ENCODE results near the gene POR.
"Not testable (repeated sequence)": the region's sequence is repeated elsewhere in the genome, so short reads cannot be mapped to it uniquely, and the experiment has no call there.

Gene POR

GRCh38 chr7:75914655-75915415 is at the start of gene POR:
Gene POR (plus strand): TSS chr7:75915155. CDS start chr7:75954002, 38,847 bp downstream.
- Mint-ChIP-seq H3K9me3 (no peaks in the 10 kb centered on the region), H3K4me1 (peaks cover 14% of the 10 kb centered on the region), H3K36me3 (peaks cover 13% of the 10 kb centered on the region), H3K27ac (peak within 1 kb of the TSS; percentile 83), H3K4me3 (peak within 1 kb of the TSS; percentile 81)
- peak; percentile 99 to 100 for DNase-seq (ENCODE audit: low spot score in 2 of 2)
- peak; percentile 94 for ATAC-seq

GRCh38 chr7:75866114-75866488 is 48.9 kb upstream of the POR start:
- H3K4me1 Mint-ChIP-seq = peaks cover 25% of the 10 kb centered on the region
- no peaks in the 10 kb centered on the region for H3K9me3 Mint-ChIP-seq
- H3K27ac Mint-ChIP-seq = no peak overlapping the region
- no peak for DNase-seq (ENCODE audit: low spot score in 2 of 2)
- no peaks in the 10 kb centered on the region for H3K36me3 Mint-ChIP-seq
- H3K4me3 Mint-ChIP-seq = no peak overlapping the region
- ATAC-seq = peak; percentile 27

- H3K36me3 Mint-ChIP-seq = no peaks in the 10 kb centered on the region
- no peak overlapping the region for H3K27ac Mint-ChIP-seq
- peaks cover 25% of the 10 kb centered on the region for H3K4me1 Mint-ChIP-seq
- H3K4me3 Mint-ChIP-seq = no peak overlapping the region
- ATAC-seq = peak; percentile 79
- peak; percentile 19 to 63 for DNase-seq (ENCODE audit: low spot score in 2 of 2)
- no peaks in the 10 kb centered on the region for H3K9me3 Mint-ChIP-seq
Measured at GRCh38 chr7:75866489-75867389, 48.2 kb upstream of the POR start.

- Mint-ChIP-seq H3K4me1 (peaks cover 30% of the 10 kb centered on the region), H3K4me3 (no peak overlapping the region), H3K9me3 (no peaks in the 10 kb centered on the region), H3K36me3 (no peaks in the 10 kb centered on the region), H3K27ac (no peak overlapping the region)
- no peak for DNase-seq (ENCODE audit: low spot score in 2 of 2)
- no peak for ATAC-seq
Measured at GRCh38 chr7:75867390-75867717, 47.6 kb upstream of the POR start.

GRCh38 chr7:75868153-75868552 is 46.8 kb upstream of the POR start:
- H3K4me3 Mint-ChIP-seq = no peak overlapping the region
- no peak overlapping the region for H3K27ac Mint-ChIP-seq
- no peaks in the 10 kb centered on the region for H3K9me3 Mint-ChIP-seq
- peaks cover 30% of the 10 kb centered on the region for H3K4me1 Mint-ChIP-seq
- ATAC-seq = no peak
- DNase-seq (ENCODE audit: low spot score in 2 of 2) = no peak
- no peaks in the 10 kb centered on the region for H3K36me3 Mint-ChIP-seq

GRCh38 chr7:75869776-75870379 is 45.1 kb upstream of the POR start:
- H3K4me3 Mint-ChIP-seq = no peak overlapping the region
- ATAC-seq (peak; percentile 71), DNase-seq (ENCODE audit: low spot score in 2 of 2) (no peak)
- peaks cover 30% of the 10 kb centered on the region for H3K4me1 Mint-ChIP-seq
- H3K36me3 Mint-ChIP-seq = no peaks in the 10 kb centered on the region
- H3K27ac Mint-ChIP-seq = no peak overlapping the region
- H3K9me3 Mint-ChIP-seq = no peaks in the 10 kb centered on the region

GRCh38 chr7:75870557-75871161 is 44.3 kb upstream of the POR start:
- Mint-ChIP-seq H3K4me3 (peak overlapping the region; percentile 44), H3K9me3 (no peaks in the 10 kb centered on the region), H3K27ac (no peak overlapping the region), H3K36me3 (no peaks in the 10 kb centered on the region), H3K4me1 (peaks cover 30% of the 10 kb centered on the region)
- no peak for DNase-seq (ENCODE audit: low spot score in 2 of 2)
- peak; percentile 29 for ATAC-seq

GRCh38 chr7:75872073-75872782 is 42.7 kb upstream of the POR start:
- ATAC-seq (no peak), DNase-seq (ENCODE audit: low spot score in 2 of 2) (no peak)
- no peak overlapping the region for H3K27ac Mint-ChIP-seq
- H3K36me3 Mint-ChIP-seq = no peaks in the 10 kb centered on the region
- peaks cover 19% of the 10 kb centered on the region for H3K4me1 Mint-ChIP-seq
- H3K4me3 Mint-ChIP-seq = no peak overlapping the region
- no peaks in the 10 kb centered on the region for H3K9me3 Mint-ChIP-seq

- not testable (repeated sequence) for H3K9me3 Mint-ChIP-seq; H3K36me3 Mint-ChIP-seq; DNase-seq (ENCODE audit: low spot score in 2 of 2); H3K27ac Mint-ChIP-seq; H3K4me3 Mint-ChIP-seq; ATAC-seq
- peaks cover 28% of the 10 kb centered on the region for H3K4me1 Mint-ChIP-seq
Measured at GRCh38 chr7:75874180-75874579, 40.8 kb upstream of the POR start.

GRCh38 chr7:75875113-75876080 is 39.6 kb upstream of the POR start:
- ATAC-seq (no peak), DNase-seq (ENCODE audit: low spot score in 2 of 2) (no peak)
- H3K9me3 Mint-ChIP-seq = no peaks in the 10 kb centered on the region
- H3K27ac Mint-ChIP-seq = no peak overlapping the region
- peaks cover 8% of the 10 kb centered on the region for H3K36me3 Mint-ChIP-seq
- no peak overlapping the region for H3K4me3 Mint-ChIP-seq
- peaks cover 33% of the 10 kb centered on the region for H3K4me1 Mint-ChIP-seq

- no peak overlapping the region for H3K27ac Mint-ChIP-seq
- no peak for ATAC-seq
- no peaks in the 10 kb centered on the region for H3K9me3 Mint-ChIP-seq
- H3K4me1 Mint-ChIP-seq = peaks cover 30% of the 10 kb centered on the region
- peaks cover 17% of the 10 kb centered on the region for H3K36me3 Mint-ChIP-seq
- DNase-seq (ENCODE audit: low spot score in 2 of 2) = no peak
- no peak overlapping the region for H3K4me3 Mint-ChIP-seq
Measured at GRCh38 chr7:75876126-75876881, 38.7 kb upstream of the POR start.

GRCh38 chr7:75878312-75878768 is 36.6 kb upstream of the POR start:
- peaks cover 37% of the 10 kb centered on the region for H3K36me3 Mint-ChIP-seq
- H3K27ac Mint-ChIP-seq = peak overlapping the region; percentile 94
- DNase-seq (ENCODE audit: low spot score in 2 of 2) (no peak), ATAC-seq (peak; percentile 76)
- H3K4me3 Mint-ChIP-seq = peak overlapping the region; percentile 98
- H3K9me3 Mint-ChIP-seq = no peaks in the 10 kb centered on the region
- peaks cover 30% of the 10 kb centered on the region for H3K4me1 Mint-ChIP-seq

All from stimulated activated effector memory CD8-positive, alpha-beta T cell treated with anti-CD3 and anti-CD28 coated beads, Interleukin-12 subunit alpha, Interleukin-12 subunit beta, amount 100 ng/mL, for 72 hours (primary cell).